Activated CD4-positive, alpha-beta T cell treated with anti-CD3 and anti-CD28 coated beads for 48 hours (primary cell): ENCODE results near the gene LAMC3.
A peak's percentile ranks its signal among the peaks of the same experiment; 100 is the strongest.
"Not testable (repeated sequence)": the region's sequence is repeated elsewhere in the genome, so short reads cannot be mapped to it uniquely, and the experiment has no call there.

Source experiments
- DNase-seq: peaks from one replicate; pipeline ENCODE4 v3.0.0-alpha.2; 2020

LAMC3 gene

DNA sequence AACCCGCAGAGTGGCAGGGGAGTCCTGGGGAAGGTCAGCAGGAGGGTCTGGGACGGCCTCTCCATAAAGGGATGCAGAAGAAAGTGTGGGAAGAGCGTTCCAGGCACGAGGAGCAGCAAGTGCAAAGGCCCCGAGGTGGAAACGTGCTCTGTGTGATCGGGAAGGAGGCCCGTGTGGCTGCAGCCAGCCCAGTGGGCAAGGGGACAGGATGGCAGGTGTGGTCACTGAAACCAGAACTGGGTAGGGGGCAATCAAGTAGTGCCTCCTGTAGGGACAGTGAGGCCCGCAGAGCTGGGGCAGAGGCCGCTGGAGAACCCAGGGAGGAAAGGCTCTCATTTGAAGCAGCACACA, 16.3 kb upstream of the LAMC3 start:
- DNase-seq = no peak

DNA sequence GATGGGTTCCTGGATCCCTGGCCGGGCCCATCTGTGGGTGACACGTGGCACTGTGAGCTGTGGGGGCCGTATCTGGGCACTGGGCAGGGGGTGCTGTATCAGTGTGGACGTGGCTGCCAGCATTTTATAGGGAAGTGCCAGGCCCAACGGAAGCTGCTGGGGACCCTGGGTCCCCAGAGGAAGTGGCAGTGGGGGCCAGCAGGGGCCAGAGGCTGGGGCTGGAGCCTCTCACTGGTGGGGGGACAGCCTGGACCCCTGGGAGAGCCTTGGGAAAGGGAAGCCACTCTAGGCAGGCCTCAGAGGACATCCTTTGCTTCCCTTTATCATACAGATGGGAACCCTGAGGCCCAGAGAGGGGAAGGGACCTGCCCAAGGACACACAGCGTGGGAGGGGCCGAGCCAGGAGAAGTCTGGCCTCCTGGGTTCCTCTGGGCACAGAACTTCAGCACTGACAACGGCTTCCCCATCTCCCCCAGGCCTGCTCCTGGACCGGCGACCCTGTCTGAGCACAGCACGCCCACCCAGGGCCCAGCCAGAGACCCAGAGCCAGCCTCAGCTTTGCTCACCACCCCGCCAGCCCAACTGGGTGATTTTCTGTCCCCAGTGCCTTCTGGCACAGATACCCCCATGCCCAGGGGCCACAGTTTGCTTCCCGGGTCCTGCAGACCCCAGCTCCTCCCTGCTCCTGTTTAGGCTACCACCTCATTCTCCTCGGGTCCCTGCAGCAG, 15.5 kb upstream of the LAMC3 start:
- no peak for DNase-seq

- DNase-seq = no peak
These were observed 14.6 kb upstream of the LAMC3 start for GRCh38 chr9:130994135-130995085.

DNA sequence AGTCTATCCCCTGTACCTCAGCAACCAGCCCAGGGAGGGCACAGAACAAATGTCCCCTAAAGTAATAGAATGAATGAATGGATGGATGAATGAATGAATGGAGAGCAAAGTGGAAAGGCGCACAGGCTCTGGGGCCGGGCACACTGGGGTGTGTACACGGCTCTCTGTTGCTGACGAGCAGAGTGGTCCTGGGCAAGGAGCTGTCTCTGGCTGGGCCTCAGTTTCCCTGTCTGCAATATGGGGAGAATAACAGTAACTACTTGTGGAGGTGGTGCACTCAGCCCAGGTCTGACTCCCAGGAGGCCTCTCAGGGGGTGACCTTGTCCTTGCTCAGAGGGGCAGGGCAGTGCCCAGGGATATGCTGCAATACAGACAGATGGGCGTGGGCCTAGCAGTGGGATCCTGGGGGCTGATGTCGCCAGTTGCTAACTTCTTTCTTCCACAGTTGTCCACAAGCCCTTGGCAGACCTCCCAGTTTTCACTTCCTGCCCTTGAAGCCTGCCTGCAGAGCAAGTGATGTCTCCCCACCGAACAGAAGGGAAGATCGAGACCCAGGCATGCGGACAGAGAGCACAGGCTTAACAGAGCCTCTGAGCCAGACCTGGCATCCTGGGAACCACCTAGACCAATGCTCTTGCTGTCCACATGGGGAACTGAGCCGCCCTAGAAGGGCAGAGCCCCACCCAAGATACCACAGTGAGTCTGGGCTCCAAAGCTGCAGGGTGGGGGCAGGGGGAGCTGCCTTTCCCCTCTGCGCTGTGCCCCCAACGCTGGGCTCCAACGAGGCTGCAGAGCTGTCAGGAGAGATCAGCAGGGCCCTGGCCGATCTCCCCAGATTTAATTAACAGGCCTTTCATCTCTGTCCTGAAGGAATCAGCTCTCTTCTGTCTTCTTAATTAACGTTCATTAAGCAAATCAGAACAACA, 13.6 kb upstream of the LAMC3 start:
- DNase-seq = no peak

GRCh38 chr9:130996205-130996604, 12.8 kb upstream of the LAMC3 start:
- no peak for DNase-seq

- no peak for DNase-seq
These were observed 12.1 kb upstream of the LAMC3 start for GRCh38 chr9:130996676-130997394.

- no peak for DNase-seq
These were observed 11.6 kb upstream of the LAMC3 start for GRCh38 chr9:130997395-130997684.

- DNase-seq = peak; percentile 73
These were observed 10.9 kb upstream of the LAMC3 start for GRCh38 chr9:130997925-130998596.

DNA sequence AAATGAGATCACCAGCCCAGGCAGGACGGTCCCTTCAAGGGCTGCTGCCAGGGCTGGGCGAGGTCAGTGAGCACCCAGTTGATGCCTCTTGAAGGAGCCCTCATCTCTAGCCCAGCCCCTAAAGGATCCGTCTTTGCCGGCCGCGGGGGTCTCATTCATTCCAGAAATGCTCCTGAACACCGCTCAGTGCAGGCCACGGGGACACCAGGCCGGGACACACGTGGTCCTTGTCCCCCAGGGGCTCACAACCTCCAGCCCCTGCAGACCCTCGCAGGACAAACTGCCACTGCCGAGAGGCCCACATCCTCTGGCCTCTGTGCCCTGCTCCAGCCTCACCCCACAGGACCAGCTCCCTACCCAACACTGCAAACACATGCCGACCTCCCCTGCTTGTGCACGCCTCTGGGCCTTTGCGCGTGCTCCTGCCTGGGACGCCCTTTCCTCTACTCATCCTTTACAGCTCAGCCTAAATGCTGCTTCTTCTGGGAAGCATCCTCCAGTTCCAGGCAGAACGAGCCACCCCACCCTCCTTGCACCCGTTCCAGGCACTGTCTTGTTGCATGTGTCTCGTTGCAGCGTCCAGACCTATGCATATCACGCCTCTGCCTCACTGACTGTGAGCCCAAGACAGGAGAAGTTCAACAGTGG, 10.3 kb upstream of the LAMC3 start:
- DNase-seq = no peak

- no peak for DNase-seq
These were observed 9.7 kb upstream of the LAMC3 start for GRCh38 chr9:130999245-130999623.

GRCh38 chr9:131000526-131000925, 8.4 kb upstream of the LAMC3 start:
- DNase-seq = not testable (repeated sequence)

DNA sequence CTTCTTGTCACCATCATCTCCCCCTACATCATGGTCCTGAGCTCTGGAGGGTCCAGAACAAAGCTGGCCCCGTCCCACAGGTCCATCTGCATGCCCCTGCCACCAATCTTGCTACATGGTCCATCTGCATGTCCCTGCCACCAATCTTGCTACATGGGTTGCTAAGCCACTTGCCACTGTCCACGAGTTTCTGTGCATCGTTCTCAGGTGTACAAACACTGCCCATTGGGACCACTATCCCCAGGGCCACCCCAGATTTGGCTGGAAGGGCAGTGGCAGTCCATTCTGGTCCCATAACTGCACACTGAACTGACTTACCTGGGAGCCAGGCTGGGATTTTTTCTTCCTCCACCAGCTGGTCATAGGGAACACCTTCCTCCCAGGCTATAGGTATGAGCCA, 8.0 kb upstream of the LAMC3 start:
- DNase-seq = no peak

DNA sequence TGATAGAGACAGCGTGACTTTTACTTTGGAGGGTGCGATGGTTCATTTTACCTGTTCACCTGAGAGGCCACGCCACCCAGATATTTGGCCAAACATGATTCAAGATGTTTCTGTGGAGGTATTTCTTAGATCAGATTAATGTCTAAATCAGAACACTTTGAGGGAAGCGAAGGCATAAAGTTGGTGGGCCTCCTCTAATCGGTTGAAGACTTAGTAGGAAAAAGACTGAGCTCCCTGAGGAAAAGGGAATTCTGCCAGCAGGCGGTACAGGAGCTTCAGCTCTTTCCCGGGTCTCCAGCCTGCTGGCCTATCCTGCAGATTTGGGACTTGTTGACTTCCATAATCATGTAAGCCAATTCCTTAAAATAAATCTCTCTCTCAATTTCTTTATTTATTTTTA, 7.0 kb upstream of the LAMC3 start:
- no peak for DNase-seq

DNA sequence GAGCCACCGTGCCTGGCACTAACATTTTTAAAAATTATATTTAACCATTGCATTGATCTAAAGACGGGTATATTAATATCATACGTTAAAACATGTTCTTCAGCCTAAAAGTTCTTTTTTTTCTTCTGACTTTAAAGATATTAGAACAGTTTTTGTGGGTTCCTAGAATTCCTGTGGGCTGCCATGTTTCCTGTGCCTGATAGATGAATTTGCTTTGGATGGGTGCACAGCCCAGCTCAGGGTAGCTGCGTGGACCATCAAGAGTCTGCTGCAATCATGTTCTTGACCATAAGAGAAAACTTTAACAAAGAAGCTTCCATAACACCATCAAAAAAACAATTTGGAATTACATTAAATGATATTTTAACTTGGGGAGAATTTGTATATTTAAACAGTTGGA, 2.4 kb upstream of the LAMC3 start:
- DNase-seq = no peak

GRCh38 chr9:131008086-131008485, 888 bp upstream of the LAMC3 start:
- DNase-seq = no peak

GRCh38 chr9:131008563-131008908, 438 bp upstream of the LAMC3 start:
- DNase-seq = no peak

DNA sequence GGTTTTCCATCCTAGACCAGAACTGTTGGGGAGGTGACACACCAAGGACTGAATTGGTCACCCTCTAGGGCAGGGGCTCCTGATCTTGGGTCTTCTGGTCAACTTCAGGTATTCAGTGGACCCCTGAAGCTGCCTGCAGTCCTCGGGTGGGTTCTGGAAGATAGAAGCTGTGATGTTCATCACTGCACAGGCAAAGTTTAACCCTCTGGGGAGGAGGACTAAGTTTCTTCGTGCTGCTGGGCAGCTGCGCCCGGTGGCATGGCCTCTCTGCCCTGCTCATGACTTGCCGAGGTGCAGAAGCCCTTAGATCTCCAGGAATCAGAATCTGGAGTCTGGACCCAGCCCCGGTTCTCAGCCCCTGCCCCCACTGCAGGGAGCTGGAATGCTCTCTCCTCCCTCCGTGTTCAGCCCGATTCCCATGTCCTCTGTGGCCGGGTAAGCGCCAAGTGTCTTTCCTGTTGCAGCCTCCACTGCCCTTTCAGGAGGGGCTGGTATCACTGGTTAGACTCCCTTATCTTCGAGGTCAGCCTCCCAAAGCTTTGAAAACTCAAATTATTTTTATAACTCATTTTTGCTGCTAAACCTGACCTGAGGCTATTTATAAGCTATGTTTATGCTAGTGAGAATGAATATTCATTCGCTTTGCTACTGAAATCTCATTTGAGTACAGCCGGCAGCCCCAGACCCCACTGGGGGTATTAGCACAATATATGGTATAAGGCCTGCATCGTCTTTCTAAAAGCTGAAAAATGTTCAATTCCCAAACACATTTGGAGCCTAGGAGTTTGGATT, 1.7 kb downstream of the LAMC3 start:
- no peak for DNase-seq

- DNase-seq = no peak
These were observed 2.5 kb downstream of the LAMC3 start for GRCh38 chr9:131011274-131012022.

DNA sequence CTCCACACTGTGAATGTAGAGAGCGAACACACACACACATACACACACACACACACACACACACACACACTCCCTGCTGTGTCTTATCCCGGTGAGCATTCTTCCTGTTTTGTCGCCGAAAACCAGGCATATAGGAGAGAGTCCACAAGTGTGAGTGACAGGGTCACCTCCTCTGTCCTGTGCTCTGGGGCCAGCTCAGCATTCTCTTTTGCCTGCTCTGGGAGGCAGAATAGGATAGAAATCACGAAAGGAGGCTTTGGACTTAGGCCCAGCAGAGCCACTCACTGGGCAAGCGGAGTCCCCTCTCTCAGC, 3.0 kb downstream of the LAMC3 start:
- DNase-seq = no peak

GRCh38 chr9:131012396-131012917, 3.5 kb downstream of the LAMC3 start:
- DNase-seq = no peak
